Central memory CD8-positive, alpha-beta T cell (primary cell): ENCODE results near the gene LRRC8E.
A peak's percentile ranks its signal among the peaks of the same experiment; 100 is the strongest.

ENCODE experiments used
- ATAC-seq: fragments of 150-1000 bp; cut with Tn5 transposase; replicated peaks from 2 replicates; pipeline ENCODE4 v1.10.0; 2022; ENCODE audit warnings: mild to moderate bottlenecking, moderate FRiP score, moderate number of reproducible peaks; ENCODE audit not compliant: poor library complexity, severe bottlenecking; ENCODE audit errors: extremely low read depth
- DNase-seq, 2 donors: peaks; one replicate each; pipeline ENCODE4 v3.0.0; 2021; ENCODE audit warnings: low spot score in 2 of 2
- H3K27ac Mint-ChIP-seq: one replicate; pipeline ENCODE4 v1.8.0; 2022; ENCODE audit warnings: low read depth, mild to moderate bottlenecking, moderate library complexity, mixed read lengths
- H3K27me3 Mint-ChIP-seq: one replicate; pipeline ENCODE4 v1.8.0; 2022; ENCODE audit warnings: mixed read lengths
- H3K36me3 Mint-ChIP-seq: one replicate; pipeline ENCODE4 v1.8.0; 2022; ENCODE audit warnings: mild to moderate bottlenecking, moderate library complexity, mixed read lengths; ENCODE audit not compliant: insufficient read depth
- H3K4me1 Mint-ChIP-seq: one replicate; pipeline ENCODE4 v1.8.0; 2022; ENCODE audit warnings: mixed read lengths
- H3K4me3 Mint-ChIP-seq: one replicate; pipeline ENCODE4 v1.8.0; 2022; ENCODE audit warnings: mild to moderate bottlenecking, moderate library complexity, mixed read lengths
- H3K9me3 Mint-ChIP-seq: one replicate; pipeline ENCODE4 v1.8.0; 2022; ENCODE audit warnings: mixed read lengths

Gene LRRC8E

DNA sequence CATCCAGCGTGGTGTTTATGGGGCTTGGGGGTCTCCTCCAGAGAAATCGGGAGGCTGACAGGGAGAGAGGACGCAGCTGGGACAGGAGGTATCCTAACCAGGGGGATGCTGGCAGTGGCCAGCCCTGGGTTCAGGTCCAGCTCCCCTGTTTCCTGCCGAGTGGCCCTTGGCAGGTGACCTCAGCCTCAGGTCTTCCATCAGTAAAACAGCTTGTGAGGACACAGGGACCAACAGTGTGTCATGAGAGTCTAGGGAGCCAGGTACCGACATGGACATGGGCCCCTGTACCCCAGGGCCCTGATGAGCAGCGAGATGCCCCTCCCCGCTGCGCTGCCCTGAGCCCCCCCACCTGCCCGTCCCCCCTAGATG lies 38.7 kb upstream of the LRRC8E start:
- Mint-ChIP-seq H3K27me3 (peaks cover 9% of the 10 kb centered on the region), H3K4me1 (peaks cover 10% of the 10 kb centered on the region), H3K4me3 (no peak overlapping the region), H3K9me3 (no peaks in the 10 kb centered on the region), H3K36me3 (no peaks in the 10 kb centered on the region), H3K27ac (no peak overlapping the region)
- no peak for DNase-seq
- no peak for ATAC-seq

DNA sequence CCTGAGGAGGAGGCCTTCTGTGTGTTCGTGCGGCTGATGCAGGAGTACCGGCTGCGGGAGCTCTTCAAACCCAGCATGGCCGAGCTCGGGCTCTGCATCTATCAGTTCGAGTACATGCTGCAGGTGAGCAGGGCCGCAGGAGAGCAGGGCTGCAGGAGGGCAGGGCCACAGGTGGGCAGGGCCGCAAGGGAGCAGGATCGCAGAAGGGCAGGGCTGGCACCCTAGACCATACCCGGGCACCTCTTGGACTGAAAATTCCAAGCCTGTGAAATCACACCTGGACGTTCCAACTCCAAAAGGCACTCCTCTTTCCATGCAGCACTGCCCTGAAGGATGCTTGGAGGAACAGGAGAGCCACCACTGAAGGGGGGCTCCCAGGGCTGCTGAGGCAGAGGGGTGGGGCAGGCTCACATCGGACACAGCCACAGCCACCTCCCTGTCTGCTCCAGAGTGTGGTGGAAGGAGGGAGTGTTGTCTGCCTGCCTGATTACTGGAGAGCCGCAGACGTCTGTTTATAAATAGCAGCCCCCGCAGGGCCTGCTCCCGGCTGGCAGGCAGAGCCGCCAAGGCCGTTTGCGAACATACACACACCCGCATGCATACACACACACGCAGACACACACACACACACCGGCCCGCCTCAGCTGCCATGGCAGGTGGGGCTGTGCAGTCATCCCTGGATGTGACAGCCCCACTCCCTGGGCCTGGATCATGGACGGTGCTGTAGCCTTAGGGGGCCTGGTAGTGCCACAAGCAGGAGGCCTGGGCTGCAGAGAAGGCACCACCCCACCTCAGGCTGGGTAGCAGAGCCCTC lies 38.1 kb upstream of the LRRC8E start:
- peaks cover 10% of the 10 kb centered on the region for H3K4me1 Mint-ChIP-seq
- no peaks in the 10 kb centered on the region for H3K36me3 Mint-ChIP-seq
- no peak for DNase-seq
- no peaks in the 10 kb centered on the region for H3K9me3 Mint-ChIP-seq
- peaks cover 9% of the 10 kb centered on the region for H3K27me3 Mint-ChIP-seq
- H3K27ac Mint-ChIP-seq = no peak overlapping the region
- ATAC-seq = no peak
- no peak overlapping the region for H3K4me3 Mint-ChIP-seq

DNA sequence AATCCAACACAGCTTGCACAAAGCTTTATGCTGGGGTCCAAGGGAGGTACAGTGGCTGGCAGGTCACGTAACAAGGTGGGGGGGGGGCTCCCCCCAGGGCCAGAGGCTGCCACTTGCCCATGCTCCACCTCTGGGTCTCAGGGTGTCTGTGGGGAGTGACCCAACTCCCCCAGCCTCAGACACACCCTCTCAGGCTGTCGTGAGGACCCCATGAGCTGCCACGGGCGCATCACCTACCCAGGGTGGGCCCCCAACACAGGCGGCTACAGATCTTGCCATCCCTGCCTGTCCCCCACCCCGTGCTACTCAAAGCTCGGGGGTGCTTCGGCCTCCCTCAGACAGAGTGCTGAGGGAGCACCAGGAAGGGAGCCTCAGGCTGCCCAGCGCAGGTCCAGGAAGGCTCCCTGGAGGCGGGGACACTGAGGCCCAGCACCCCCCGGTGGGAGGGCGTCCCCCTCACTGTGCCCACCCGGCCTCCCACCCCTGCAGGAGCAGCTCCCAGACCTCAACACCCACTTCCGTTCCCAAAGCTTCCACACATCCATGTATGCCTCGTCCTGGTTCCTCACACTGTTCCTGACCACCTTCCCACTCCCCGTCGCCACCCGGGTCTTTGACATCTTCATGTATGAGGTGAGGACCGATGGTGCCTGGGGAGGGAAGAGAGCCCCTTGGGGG lies 37.2 kb upstream of the LRRC8E start:
- H3K27me3 Mint-ChIP-seq = peaks cover 9% of the 10 kb centered on the region
- peaks cover 10% of the 10 kb centered on the region for H3K4me1 Mint-ChIP-seq

DNA sequence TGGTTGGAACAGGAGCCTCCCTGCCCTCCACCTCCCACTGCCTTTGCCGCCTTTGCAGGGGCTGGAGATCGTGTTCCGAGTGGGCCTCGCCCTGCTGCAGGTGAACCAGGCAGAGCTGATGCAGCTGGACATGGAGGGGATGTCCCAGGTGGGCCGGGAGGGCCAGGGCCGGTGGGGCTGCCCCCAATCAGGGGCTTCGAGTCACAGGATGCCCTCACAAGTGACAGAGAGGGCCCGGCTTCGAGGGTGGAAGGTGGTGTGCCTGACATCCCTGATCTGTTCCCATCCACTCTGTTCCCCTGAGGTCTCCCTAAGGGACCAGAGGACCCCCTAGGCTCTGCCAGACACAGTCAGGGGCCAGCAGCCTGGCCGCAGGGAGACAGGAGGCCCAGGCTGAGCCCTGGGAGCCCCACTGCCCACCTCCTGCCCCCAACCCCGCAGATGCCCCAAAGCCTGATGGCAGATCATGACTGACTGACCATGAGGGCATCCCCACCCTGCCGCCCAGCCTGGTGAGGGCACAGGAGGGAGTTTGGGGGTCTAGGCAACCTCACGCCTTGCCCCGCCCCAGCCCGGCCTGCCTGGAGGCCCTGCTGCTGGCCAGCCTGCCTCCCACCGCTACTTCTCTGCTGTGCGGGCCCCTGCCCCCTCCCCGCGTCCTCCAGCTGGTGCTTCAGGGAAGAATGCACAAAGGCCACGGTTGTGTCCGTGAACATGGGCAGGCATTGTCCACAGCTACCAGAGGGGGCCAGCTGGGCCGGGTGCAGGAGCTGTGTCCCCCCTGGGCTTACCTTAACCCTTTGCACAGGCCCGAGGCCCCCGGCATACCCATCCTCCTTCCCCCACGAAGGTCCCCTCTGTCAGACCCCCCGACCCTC lies 36.4 kb upstream of the LRRC8E start:
- no peak for DNase-seq
- Mint-ChIP-seq H3K27me3 (peaks cover 13% of the 10 kb centered on the region), H3K9me3 (no peaks in the 10 kb centered on the region), H3K4me3 (no peak overlapping the region), H3K27ac (peak overlapping the region; percentile 68), H3K36me3 (peaks cover 2% of the 10 kb centered on the region), H3K4me1 (peaks cover 10% of the 10 kb centered on the region)
- ATAC-seq = no peak

More for the DNA sequence above, 37.2 kb upstream of the LRRC8E start:
- H3K36me3 Mint-ChIP-seq = peaks cover 2% of the 10 kb centered on the region
- no peak for ATAC-seq
- no peak for DNase-seq
- no peak overlapping the region for H3K27ac Mint-ChIP-seq
- no peak overlapping the region for H3K4me3 Mint-ChIP-seq
- H3K9me3 Mint-ChIP-seq = no peaks in the 10 kb centered on the region

DNA sequence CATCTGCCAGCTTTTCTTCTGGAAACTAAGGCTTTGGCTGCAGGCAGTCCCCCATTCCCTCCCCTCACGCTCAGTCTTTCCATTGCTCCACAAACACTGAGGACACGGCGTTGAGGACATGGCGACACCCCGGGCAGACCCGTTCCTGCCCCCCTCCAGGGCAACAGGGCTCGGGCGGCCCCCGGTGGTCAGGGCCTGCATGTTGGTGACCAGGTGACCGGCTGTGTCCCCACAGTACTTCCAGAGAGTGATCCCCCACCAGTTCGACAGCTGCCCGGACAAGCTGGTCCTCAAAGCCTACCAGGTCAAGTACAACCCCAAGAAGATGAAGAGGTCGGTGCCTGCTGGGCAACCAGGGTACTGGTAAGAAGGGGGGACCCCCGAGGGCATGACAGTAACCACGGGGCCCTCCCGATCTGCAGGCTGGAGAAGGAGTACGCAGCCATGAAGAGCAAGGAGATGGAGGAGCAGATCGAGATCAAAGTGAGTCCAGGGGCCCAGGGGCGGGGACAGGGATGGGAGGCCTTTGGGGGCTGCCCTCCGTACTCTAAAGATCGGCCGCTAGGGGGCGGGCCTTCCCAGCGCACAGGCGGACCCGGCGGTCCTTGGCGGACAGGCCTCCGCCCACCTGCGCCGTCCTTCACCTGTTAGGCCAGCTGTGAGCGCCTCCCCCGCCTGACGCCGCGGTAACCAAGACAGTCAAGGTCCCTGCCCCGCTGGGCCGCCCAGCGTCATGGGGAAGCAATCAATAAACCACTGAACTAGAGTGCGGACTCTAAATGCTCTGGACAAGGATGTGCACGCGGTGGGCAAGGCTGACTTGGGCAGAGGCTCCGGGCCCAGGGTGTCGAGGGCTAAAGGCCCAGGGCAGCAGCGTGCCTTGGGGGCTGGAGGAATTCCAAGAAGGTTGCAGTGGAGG lies 35.2 kb upstream of the LRRC8E start:
- H3K4me1 Mint-ChIP-seq = peaks cover 10% of the 10 kb centered on the region
- H3K36me3 Mint-ChIP-seq = peaks cover 2% of the 10 kb centered on the region
- H3K27me3 Mint-ChIP-seq = peaks cover 17% of the 10 kb centered on the region
- no peak overlapping the region for H3K4me3 Mint-ChIP-seq
- H3K27ac Mint-ChIP-seq = peak overlapping the region; percentile 68
- DNase-seq (peak; percentile 42 to 47), ATAC-seq (peak; percentile 71)
- no peaks in the 10 kb centered on the region for H3K9me3 Mint-ChIP-seq

DNA sequence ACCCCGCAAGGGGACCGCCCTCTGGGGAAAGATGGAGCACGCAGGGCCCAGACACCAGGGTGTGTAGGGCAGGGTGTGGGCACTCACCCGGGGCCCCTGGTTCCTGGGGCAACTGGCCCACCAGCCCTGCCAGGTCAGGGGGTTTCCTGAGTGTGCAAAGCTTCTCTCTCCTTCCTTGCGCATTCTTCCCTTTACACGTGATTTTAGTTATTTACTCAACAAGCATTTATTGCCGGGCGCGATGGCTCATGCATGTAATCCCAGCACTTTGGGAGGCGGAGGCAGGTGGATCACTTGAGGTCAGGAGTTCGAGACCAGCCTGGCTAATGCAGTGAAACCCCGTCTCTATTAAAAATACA lies 34.6 kb upstream of the LRRC8E start:
- Mint-ChIP-seq H3K4me1 (peaks cover 10% of the 10 kb centered on the region), H3K9me3 (no peaks in the 10 kb centered on the region), H3K27me3 (peaks cover 17% of the 10 kb centered on the region), H3K4me3 (no peak overlapping the region), H3K27ac (no peak overlapping the region), H3K36me3 (peaks cover 2% of the 10 kb centered on the region)
- no peak for ATAC-seq
- no peak for DNase-seq

DNA sequence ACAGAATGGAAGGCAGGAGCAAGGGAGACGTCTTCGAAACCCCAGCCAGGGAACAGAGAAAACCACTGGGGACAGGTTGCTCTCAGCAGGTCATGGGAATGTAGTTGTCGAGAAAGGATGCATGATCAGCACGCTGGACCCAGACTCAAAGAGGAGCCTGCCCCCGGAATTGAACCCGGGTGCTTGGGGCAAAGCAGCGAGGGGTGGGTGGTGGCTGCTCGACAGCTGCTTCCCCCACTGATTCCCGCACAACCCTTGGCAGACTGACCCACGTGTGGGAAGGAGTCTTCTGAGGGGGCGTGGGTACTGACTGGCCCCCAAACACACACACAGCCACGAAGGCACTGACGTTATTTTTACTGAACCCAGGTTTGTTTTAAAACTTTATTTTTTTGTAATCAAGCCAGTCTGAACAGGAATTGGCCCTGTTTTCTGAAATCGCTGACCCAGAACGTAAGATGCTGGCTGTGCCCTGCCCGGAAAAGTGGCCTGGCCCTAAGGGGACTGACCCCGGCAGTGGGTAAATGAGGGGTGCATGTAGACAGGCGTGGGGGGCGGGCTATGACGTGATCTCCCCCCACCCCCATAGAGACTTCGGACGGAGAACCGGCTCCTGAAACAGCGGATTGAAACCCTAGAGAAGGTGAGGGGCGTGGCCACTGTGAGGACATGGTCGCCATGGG lies 32.7 kb upstream of the LRRC8E start:
- no peaks in the 10 kb centered on the region for H3K9me3 Mint-ChIP-seq
- DNase-seq (no peak), ATAC-seq (no peak)
- H3K27me3 Mint-ChIP-seq = peaks cover 22% of the 10 kb centered on the region
- peaks cover 2% of the 10 kb centered on the region for H3K36me3 Mint-ChIP-seq
- no peak overlapping the region for H3K27ac Mint-ChIP-seq
- peaks cover 10% of the 10 kb centered on the region for H3K4me1 Mint-ChIP-seq
- no peak overlapping the region for H3K4me3 Mint-ChIP-seq

DNA sequence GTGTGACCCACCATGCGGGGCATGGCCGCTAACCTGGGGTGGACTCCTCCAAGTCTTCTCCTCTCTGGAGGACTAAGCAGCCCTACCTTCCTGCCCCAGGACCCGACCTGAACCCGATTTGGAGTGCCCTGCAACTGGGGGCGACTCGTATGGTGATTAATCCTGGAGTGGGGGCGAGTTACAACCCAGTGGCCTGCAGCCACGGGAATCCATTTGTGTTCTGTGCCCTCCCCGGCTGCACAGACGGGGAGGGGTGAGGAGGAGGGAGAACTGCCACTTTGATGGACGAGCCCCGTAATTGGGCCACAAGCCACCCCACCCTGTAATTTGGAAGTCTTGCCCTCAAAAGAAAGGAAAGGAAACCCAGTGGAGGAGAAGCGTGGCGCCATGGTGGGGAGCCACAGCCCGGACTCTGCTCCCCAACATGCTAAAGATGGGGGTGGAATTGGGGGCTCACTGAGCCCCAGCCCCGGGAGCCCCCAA lies 32.2 kb upstream of the LRRC8E start:
- peaks cover 10% of the 10 kb centered on the region for H3K4me1 Mint-ChIP-seq
- H3K4me3 Mint-ChIP-seq = no peak overlapping the region
- peaks cover 28% of the 10 kb centered on the region for H3K27me3 Mint-ChIP-seq
- DNase-seq = no peak
- H3K27ac Mint-ChIP-seq = no peak overlapping the region
- H3K9me3 Mint-ChIP-seq = no peaks in the 10 kb centered on the region
- H3K36me3 Mint-ChIP-seq = peaks cover 2% of the 10 kb centered on the region
- no peak for ATAC-seq

DNA sequence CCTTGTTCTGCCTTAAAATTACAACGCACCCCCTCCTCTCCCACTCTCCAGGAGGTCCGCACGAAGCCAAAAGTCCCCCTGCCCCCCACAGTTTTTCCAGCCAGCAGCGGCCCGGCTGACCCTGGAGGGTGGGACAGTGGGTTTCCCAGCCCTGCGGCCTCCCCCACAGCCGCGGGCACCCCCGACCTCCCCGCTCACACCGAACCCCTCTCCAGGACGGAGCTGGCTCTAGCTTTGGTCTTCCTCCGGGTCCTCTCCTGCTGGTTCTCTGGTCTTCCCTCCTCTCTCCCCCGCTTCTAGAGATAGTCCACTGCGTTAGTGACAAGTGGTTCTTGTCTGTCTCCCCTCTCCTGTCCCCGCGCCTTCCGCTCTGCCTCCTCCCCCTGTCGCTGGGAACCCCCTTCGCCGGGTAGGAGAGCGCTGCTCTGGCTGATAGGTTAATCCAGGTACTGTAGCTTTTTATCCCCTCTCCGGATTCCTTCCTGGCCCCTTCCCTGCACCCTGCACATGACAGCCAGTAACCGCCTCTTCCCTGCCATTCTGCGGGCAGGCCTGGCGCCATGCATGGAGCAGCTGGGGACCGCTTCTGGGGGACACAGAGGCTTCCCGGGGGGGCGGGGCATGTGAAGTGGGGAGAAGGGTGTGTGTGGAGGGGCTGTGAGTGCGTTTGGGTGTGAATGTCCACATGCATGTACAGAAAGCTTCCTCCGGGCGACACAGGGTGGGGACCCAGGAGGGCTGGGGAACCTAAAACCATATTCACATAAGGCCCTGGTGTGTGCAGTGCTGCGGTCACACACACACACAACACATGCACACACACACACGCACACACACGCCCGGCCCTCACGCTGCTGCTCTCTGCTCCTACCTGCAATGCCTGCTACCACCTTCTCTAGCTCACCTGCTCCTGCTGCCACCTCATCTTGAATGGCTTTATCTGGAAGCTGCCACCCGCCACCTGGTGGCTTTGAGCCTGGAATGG lies 31.3 kb upstream of the LRRC8E start:
- peaks cover 10% of the 10 kb centered on the region for H3K4me1 Mint-ChIP-seq
- H3K4me3 Mint-ChIP-seq = no peak overlapping the region
- no peaks in the 10 kb centered on the region for H3K9me3 Mint-ChIP-seq
- peaks cover 32% of the 10 kb centered on the region for H3K27me3 Mint-ChIP-seq
- no peak for ATAC-seq
- no peak for DNase-seq
- peaks cover 2% of the 10 kb centered on the region for H3K36me3 Mint-ChIP-seq
- H3K27ac Mint-ChIP-seq = no peak overlapping the region

DNA sequence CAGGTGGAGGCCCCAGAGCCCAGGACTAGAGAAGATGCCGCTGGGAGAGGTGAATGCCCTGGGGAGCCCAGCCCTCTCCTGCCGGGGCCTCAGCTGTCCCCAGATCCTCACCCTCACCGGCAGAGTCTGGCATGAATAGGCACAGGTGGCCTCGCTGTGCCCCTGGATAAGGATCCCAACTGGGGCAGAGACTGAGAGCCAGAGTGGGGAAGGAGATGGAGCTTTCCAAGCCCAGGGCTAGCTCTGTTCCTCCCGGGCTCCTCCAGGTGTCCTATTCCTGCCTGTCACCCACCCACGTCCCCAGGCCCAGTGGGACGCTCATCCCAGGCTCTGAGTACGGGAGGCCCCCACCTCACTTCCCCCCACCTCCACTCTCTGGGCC lies 30.6 kb upstream of the LRRC8E start:
- peaks cover 9% of the 10 kb centered on the region for H3K4me1 Mint-ChIP-seq
- ATAC-seq = no peak
- DNase-seq = no peak
- H3K4me3 Mint-ChIP-seq = no peak overlapping the region
- peaks cover 30% of the 10 kb centered on the region for H3K27me3 Mint-ChIP-seq
- H3K36me3 Mint-ChIP-seq = peaks cover 2% of the 10 kb centered on the region
- H3K27ac Mint-ChIP-seq = no peak overlapping the region
- no peaks in the 10 kb centered on the region for H3K9me3 Mint-ChIP-seq
